BLaER1 treated with 17β-estradiol and CSF1 and Interleukin-3, amounts not matched to agents 10 nM and 100 nM (cell line): ENCODE measurements around the gene ITGA7.

Experiments
- H3K27ac ChIP-seq, 11 experiments: shearing (Covaris generic); formaldehyde crosslinking; 2 replicates each; pipeline ENCODE4 v1.8.1; 2022
- H3K27me3 ChIP-seq, 11 experiments: shearing (Covaris generic); formaldehyde crosslinking; 2 replicates each; pipeline ENCODE4 v1.8.1; 2022
- H3K36me3 ChIP-seq, 11 experiments: shearing (Covaris generic); formaldehyde crosslinking; 2 replicates each; pipeline ENCODE4 v1.8.1; 2022
- H3K4me1 ChIP-seq, 10 experiments: shearing (Covaris generic); formaldehyde crosslinking; 2 replicates each; pipeline ENCODE4 v1.8.1; 2022
- H3K4me2 ChIP-seq, 11 experiments: shearing (Covaris generic); formaldehyde crosslinking; 2 replicates each; pipeline ENCODE4 v1.8.1; 2022
- H3K4me3 ChIP-seq, 10 experiments: shearing (Covaris generic); formaldehyde crosslinking; 2 replicates each; pipeline ENCODE4 v1.8.1; 2022
- H3K9ac ChIP-seq, 11 experiments: shearing (Covaris generic); formaldehyde crosslinking; 2 replicates each; pipeline ENCODE4 v1.8.1; 2022
- H3K9me3 ChIP-seq, 11 experiments: shearing (Covaris generic); formaldehyde crosslinking; replicated peaks in 1 of 11; 2 replicates each; pipeline ENCODE4 v1.8.1; 2022
- H4K20me1 ChIP-seq, 11 experiments: shearing (Covaris generic); formaldehyde crosslinking; 2 replicates each; pipeline ENCODE4 v1.8.1; 2022
- Cebpa-rat ChIP-seq, 11 experiments: shearing (Covaris generic); IDR thresholded peaks; 2 replicates each; pipeline ENCODE4 v1.8.1; 2022

ITGA7 gene

DNA sequence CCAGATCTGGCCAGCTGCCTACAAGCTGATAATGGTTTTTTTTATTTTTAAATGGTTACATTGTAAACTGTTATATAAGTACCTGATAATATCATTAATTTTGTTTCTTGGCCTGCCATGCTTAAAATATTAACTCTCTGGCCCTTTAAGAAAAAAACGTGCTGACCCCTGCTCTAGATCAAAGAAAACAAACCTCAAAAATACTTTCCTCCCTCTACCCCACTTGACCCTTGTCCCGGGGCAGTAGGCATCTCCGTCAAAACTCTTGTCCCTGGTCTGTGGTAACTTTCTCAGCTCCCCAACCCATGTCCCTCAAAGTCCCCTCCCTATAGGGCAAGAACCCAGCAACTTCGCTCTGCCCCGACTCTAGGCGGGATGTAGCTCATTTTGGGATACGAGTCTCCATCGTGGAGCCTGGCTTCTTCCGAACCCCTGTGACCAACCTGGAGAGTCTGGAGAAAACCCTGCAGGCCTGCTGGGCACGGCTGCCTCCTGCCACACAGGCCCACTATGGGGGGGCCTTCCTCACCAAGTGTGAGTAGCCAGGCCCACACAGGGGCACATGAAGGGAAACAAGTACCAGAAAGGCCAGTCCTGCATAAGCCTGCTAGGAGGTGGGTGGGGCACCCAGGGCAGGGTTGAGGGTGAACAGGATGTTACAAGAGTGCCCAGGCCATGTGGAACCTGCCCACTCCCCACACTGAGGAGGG is 16.0 kb upstream of the ITGA7 start:
- peak overlapping the region; percentile 55 to 99 (median 81) for H3K4me2 ChIP-seq
- peaks cover 27 to 86% (median 44%) of the 10 kb centered on the region in 11 experiments for H4K20me1 ChIP-seq
- peaks cover 65 to 93% (median 86%) of the 10 kb centered on the region in 10 experiments for H3K4me1 ChIP-seq
- no peaks in the 10 kb centered on the region for H3K9me3 ChIP-seq
- H3K36me3 ChIP-seq: peaks cover 35 to 71% (median 54%) of the 10 kb centered on the region in 11 experiments
- H3K9ac ChIP-seq: peak overlapping the region in 10 of 11 experiments; percentile 14 to 64 (median 48); a peak in 18 of 22 replicates
- no peak for TF ChIP-seq Cebpa-rat (IDR thresholded peaks at IDR 0.05)
- H3K27ac ChIP-seq: peak overlapping the region in 8 of 11 experiments; percentile 44 to 94 (median 67); a peak in 15 of 22 replicates
- H3K27me3 ChIP-seq: no peaks in the 10 kb centered on the region
- no peak overlapping the region for H3K4me3 ChIP-seq

DNA sequence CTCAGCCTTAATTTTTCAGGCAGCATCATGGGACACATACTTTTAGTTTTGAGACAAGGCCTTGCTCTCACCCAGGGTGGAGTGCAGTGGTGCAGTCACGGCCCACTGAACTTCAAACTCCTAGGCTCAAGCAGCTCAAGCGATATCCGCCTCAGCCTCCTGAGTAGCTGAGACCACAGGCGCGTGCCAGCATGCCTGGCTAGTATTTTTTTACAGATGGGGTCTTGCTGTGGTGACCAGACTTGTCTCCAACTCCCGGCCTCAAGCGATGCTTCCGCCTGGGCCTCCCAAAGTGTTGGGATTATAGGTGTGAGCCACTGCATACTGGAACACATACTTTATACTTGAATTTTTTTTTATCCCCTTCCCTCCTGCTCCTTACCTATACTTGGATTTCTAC is 15.2 kb upstream of the ITGA7 start:
- Histone ChIP-seq H3K4me3 (no peak overlapping the region; a peak in 1 of 20 replicates), H3K36me3 (peaks cover 35 to 73% (median 56%) of the 10 kb centered on the region in 11 experiments), H3K27me3 (no peaks in the 10 kb centered on the region), H4K20me1 (peaks cover 25 to 91% (median 42%) of the 10 kb centered on the region in 11 experiments), H3K9ac (peak overlapping the region in 10 of 11 experiments; percentile 14 to 64 (median 44); a peak in 18 of 22 replicates), H3K4me2 (peak overlapping the region; percentile 55 to 99 (median 81); a peak in 18 of 22 replicates), H3K9me3 (no peaks in the 10 kb centered on the region), H3K4me1 (peaks cover 72 to 99% (median 92%) of the 10 kb centered on the region in 10 experiments), H3K27ac (peak overlapping the region in 8 of 11 experiments; percentile 44 to 94 (median 67); a peak in 17 of 22 replicates)
- TF ChIP-seq Cebpa-rat (IDR thresholded peaks at IDR 0.05): no peak

DNA sequence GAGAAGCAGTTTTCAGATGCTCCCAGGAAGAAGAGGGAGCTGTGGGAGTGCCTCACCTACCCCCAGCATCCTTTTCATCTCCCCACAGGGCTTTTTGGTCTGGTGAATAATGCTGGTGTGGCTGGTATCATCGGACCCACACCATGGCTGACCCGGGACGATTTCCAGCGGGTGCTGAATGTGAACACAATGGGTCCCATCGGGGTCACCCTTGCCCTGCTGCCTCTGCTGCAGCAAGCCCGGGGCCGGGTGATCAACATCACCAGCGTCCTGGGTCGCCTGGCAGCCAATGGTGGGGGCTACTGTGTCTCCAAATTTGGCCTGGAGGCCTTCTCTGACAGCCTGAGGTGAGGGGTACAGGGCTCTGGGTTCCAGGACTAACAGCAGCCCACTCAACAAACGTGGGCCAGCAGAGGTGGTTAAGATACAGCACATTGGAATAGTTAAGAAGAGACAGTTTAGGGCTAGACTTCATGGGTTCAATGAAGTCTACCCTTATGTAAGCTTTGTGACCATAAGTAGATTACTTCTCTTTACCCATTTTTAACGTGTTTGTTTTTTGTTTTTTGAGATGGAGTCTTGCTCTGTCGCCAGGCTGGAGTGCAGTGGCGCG is 14.0 kb upstream of the ITGA7 start:
- no peaks in the 10 kb centered on the region for H3K9me3 ChIP-seq
- H3K4me1 ChIP-seq: peaks cover 75 to 99% (median 94%) of the 10 kb centered on the region in 10 experiments
- H3K4me3 ChIP-seq: no peak overlapping the region
- H3K27ac ChIP-seq: peak overlapping the region in 8 of 11 experiments; percentile 39 to 94 (median 68); a peak in 14 of 22 replicates
- peaks cover 28 to 64% (median 50%) of the 10 kb centered on the region in 11 experiments for H3K36me3 ChIP-seq
- no peaks in the 10 kb centered on the region for H3K27me3 ChIP-seq
- TF ChIP-seq Cebpa-rat (IDR thresholded peaks at IDR 0.05): no peak
- H3K4me2 ChIP-seq: peak overlapping the region in 8 of 11 experiments; percentile 34 to 98 (median 95); a peak in 13 of 22 replicates
- peak overlapping the region in 8 of 11 experiments; percentile 0 to 64 (median 49); a peak in 13 of 22 replicates for H3K9ac ChIP-seq
- peaks cover 13 to 91% (median 29%) of the 10 kb centered on the region in 11 experiments for H4K20me1 ChIP-seq

DNA sequence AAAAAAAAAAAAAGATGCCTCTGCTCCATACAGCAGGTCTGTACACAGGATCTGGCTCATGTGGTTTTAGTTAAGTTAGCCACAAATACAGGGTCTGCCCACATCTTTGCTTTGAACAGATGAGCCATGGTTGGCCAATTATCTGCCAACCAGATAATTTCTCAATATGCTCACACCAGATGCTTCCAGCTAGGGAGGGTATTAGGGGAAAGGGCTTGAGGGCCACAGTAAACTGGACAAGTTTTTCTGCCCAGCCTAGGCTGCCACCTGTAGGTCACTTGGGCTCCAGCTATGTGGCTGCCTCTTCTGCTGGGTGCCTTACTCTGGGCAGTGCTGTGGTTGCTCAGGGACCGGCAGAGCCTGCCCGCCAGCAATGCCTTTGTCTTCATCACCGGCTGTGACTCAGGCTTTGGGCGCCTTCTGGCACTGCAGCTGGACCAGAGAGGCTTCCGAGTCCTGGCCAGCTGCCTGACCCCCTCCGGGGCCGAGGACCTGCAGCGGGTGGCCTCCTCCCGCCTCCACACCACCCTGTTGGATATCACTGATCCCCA is 13.3 kb upstream of the ITGA7 start:
- Histone ChIP-seq H3K36me3 (peaks cover 20 to 56% (median 42%) of the 10 kb centered on the region in 11 experiments), H3K4me1 (peaks cover 69 to 93% (median 90%) of the 10 kb centered on the region in 10 experiments), H3K27me3 (no peaks in the 10 kb centered on the region), H3K9me3 (no peaks in the 10 kb centered on the region), H4K20me1 (peaks cover 10 to 85% (median 22%) of the 10 kb centered on the region in 11 experiments), H3K27ac (peak overlapping the region in 8 of 11 experiments; percentile 41 to 94 (median 69); a peak in 15 of 22 replicates), H3K9ac (peak overlapping the region in 8 of 11 experiments; percentile 0 to 64 (median 49); a peak in 12 of 22 replicates), H3K4me2 (peak overlapping the region in 10 of 11 experiments; percentile 8 to 98 (median 94); a peak in 18 of 22 replicates), H3K4me3 (no peak overlapping the region)
- TF ChIP-seq Cebpa-rat (IDR thresholded peaks at IDR 0.05): peak in 3 of 11 experiments; percentile 26 to 53 (median 33); a peak in 2 of 22 replicates

DNA sequence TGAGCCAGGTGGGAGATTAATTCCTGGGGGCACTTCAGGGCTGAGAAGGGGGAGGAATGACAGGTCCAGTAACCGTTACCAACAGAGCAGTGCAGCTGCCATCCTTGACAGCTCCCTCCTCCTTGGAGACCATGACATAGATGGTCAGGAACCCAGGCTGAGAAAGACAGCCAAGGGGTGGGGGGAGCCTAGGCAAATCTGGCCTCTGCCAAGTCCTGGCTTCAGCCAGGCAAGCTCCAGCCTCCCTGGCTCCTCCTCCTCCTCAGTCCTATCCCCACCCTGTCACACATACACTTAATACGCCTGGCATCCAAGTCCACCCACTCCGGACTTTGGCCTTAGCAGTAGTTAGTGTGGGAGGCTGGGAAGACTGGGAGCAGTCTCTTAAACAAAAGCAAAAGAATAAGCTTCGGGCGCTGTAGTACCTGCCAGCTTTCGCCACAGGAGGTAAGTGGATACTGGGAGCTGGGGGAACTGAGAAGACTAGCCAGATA is 12.4 kb upstream of the ITGA7 start, which contains the start of gene RDH5:
Gene RDH5, plus strand, starts transcription at position 323 of the 494 bp plus-strand sequence. CDS start 792 bp downstream, outside the sequence.
- H3K9ac ChIP-seq: peak within 1 kb of the TSS in 9 of 11 experiments; percentile 11 to 64 (median 48); a peak in 17 of 22 replicates
- H3K36me3 ChIP-seq: peaks cover 13 to 48% (median 34%) of the 10 kb centered on the region in 11 experiments; a peak in 20 of 22 replicates
- peaks cover 67 to 94% (median 93%) of the 10 kb centered on the region in 10 experiments for H3K4me1 ChIP-seq
- peak within 1 kb of the TSS in 8 of 11 experiments; percentile 41 to 94 (median 69); a peak in 17 of 22 replicates for H3K27ac ChIP-seq
- H3K4me2 ChIP-seq: peak within 1 kb of the TSS; percentile 12 to 98 (median 94); a peak in 21 of 22 replicates
- H3K27me3 ChIP-seq: no peaks in the 10 kb centered on the region
- no peak for TF ChIP-seq Cebpa-rat (IDR thresholded peaks at IDR 0.05)
- peaks cover 4 to 76% (median 14%) of the 10 kb centered on the region in 11 experiments for H4K20me1 ChIP-seq
- H3K9me3 ChIP-seq: no peaks in the 10 kb centered on the region
- H3K4me3 ChIP-seq: no peak within 1 kb of the TSS

DNA sequence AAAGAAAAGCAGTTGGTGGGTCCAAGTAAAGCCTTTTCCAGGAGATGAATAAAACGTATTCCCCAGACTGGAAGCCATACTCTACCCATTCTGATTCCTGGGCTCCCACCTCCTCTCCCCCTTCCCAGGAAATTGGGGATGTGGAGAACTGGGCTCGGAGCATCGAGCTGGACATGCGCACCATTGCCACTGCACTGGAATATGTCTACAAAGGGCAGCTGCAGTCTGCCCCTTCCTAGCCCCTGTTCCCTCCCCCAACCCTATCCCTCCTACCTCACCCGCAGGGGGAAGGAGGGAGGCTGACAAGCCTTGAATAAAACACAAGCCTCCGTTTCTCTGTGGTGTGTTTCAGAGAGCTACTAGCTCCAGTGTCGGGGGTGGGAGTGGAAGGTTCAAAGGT is 11.7 kb upstream of the ITGA7 start:
- H3K36me3 ChIP-seq: peaks cover 8 to 40% (median 26%) of the 10 kb centered on the region in 11 experiments; a peak in 20 of 22 replicates
- H4K20me1 ChIP-seq: peaks cover 0 to 69% (median 9%) of the 10 kb centered on the region in 11 experiments; a peak in 14 of 22 replicates
- peak overlapping the region; percentile 12 to 98 (median 94); a peak in 18 of 22 replicates for H3K4me2 ChIP-seq
- peak overlapping the region in 6 of 11 experiments; percentile 45 to 94 (median 82); a peak in 10 of 22 replicates for H3K27ac ChIP-seq
- H3K4me3 ChIP-seq: no peak overlapping the region
- peak overlapping the region in 3 of 11 experiments; percentile 55 to 64 (median 63); a peak in 3 of 22 replicates for H3K9ac ChIP-seq
- no peaks in the 10 kb centered on the region for H3K9me3 ChIP-seq
- no peaks in the 10 kb centered on the region for H3K27me3 ChIP-seq
- TF ChIP-seq Cebpa-rat (IDR thresholded peaks at IDR 0.05): no peak
- peaks cover 60 to 89% (median 88%) of the 10 kb centered on the region in 10 experiments for H3K4me1 ChIP-seq

DNA sequence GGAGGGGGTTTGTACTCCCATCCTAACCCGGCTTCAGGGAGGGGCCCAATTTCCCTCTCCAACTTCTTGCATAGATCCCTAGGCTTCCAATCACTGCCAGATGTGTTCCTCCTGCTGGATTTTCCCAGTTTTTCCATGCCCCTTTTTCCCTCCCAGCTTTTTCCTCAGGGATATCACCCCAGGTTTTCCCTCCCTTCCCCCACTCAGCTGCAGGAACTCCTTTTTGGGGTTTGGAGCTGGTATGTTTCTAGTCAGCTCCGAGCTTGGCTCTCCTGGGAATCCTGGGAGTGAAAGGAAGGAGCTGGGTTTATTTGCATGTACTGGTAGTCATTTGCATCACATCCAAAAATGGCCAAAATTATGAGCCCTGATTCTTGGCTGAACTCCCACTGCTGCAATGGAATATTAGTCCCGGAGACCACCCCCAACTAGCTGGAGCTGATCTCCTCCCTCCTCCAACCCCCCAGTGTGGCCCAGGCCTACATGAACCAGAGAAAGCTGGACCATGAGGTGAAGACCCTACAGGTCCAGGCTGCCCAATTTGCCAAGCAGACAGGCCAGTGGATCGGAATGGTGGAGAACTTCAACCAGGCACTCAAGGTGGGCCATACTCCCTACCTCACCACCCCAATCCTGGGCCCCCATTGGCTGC is 11.0 kb upstream of the ITGA7 start:
- Histone ChIP-seq H3K9me3 (no peaks in the 10 kb centered on the region), H3K27ac (peak overlapping the region in 5 of 11 experiments; percentile 3 to 94 (median 88); a peak in 6 of 22 replicates), H3K27me3 (no peaks in the 10 kb centered on the region), H3K4me2 (peak overlapping the region; percentile 81 to 98 (median 94)), H3K4me3 (no peak overlapping the region), H3K4me1 (peaks cover 53 to 83% (median 82%) of the 10 kb centered on the region in 10 experiments), H3K36me3 (peaks cover 2 to 34% (median 20%) of the 10 kb centered on the region in 11 experiments; a peak in 19 of 22 replicates), H4K20me1 (peaks cover 0 to 63% (median 2%) of the 10 kb centered on the region in 11 experiments; a peak in 14 of 22 replicates), H3K9ac (peak overlapping the region in 3 of 11 experiments; percentile 15 to 63 (median 55); a peak in 3 of 22 replicates)
- no peak for TF ChIP-seq Cebpa-rat (IDR thresholded peaks at IDR 0.05)
